RWPE2 (cell line): ENCODE data around the gene HOXC9.

Experiments
- ATAC-seq: fragments of 200-7000 bp; cut with Tn5 transposase; 3 replicates; pipeline ENCODE4 v1.9.1; 2021; ENCODE audit warnings: low read depth
- DNase-seq: peaks from one replicate; pipeline ENCODE4 v3.0.0-alpha.2; 2020; ENCODE audit warnings: low spot score
- H3K27ac ChIP-seq: fragments of 450-650 bp; 2 replicates; pipeline ENCODE4 v1.5.1; 2017; ENCODE audit warnings: mild to moderate bottlenecking; ENCODE audit not compliant: poor library complexity, severe bottlenecking
- H3K27me3 ChIP-seq: fragments of 250-450 bp; sonication (Bioruptor Pico); 2 replicates; pipeline ENCODE4 v1.5.1; 2021; ENCODE audit warnings: mild to moderate bottlenecking, moderate library complexity; ENCODE audit not compliant: insufficient read depth, poor library complexity, severe bottlenecking
- H3K36me3 ChIP-seq: fragments of 250-450 bp; sonication (Bioruptor Pico); 2 replicates; pipeline ENCODE4 v1.5.1; 2020; ENCODE audit warnings: low read depth, mild to moderate bottlenecking, moderate library complexity
- H3K4me1 ChIP-seq: fragments of 250-450 bp; sonication (Bioruptor Pico); 2 replicates; pipeline ENCODE4 v1.5.1; 2021; ENCODE audit warnings: mild to moderate bottlenecking, moderate library complexity; ENCODE audit not compliant: insufficient read depth, poor library complexity, severe bottlenecking
- H3K4me3 ChIP-seq: fragments of 250-450 bp; sonication (Bioruptor Pico); 2 replicates; pipeline ENCODE4 v1.5.1; 2021; ENCODE audit warnings: mild to moderate bottlenecking, moderate library complexity; ENCODE audit not compliant: severe bottlenecking
- H3K9me3 ChIP-seq: fragments of 250-450 bp; sonication (Bioruptor Pico); 2 replicates; pipeline ENCODE4 v1.5.1; 2021; ENCODE audit warnings: mild to moderate bottlenecking, moderate library complexity; ENCODE audit not compliant: severe bottlenecking
- CTCF ChIP-seq: fragments of 450-650 bp; IDR thresholded peaks from one replicate; pipeline ENCODE4 v1.5.1; 2017; ENCODE audit warnings: mild to moderate bottlenecking, moderate library complexity; ENCODE audit not compliant: poor library complexity, severe bottlenecking

Gene HOXC9

GRCh38 chr12:53972722-53973235, 27.2 kb upstream of the HOXC9 start, which contains the start of gene HOXC11:
TSS of gene HOXC11 (plus strand) at chr12:53973126. CDS start at chr12:53973242, 116 bp downstream.
- DNase-seq = no peak
- peak within 1 kb of the TSS; percentile 3 for H3K27ac ChIP-seq
- peaks cover 92% of the 10 kb centered on the region for H3K27me3 ChIP-seq
- ATAC-seq = no peak
- no peaks in the 10 kb centered on the region for H3K36me3 ChIP-seq
- no peaks in the 10 kb centered on the region for H3K9me3 ChIP-seq
- H3K4me1 ChIP-seq = peaks cover 1% of the 10 kb centered on the region
- H3K4me3 ChIP-seq = peak within 1 kb of the TSS; percentile 35
- TF ChIP-seq CTCF = no peak

- peak; percentile 42 for DNase-seq
- TF ChIP-seq CTCF = no peak
- Histone ChIP-seq H3K9me3 (no peaks in the 10 kb centered on the region), H3K27me3 (peaks cover 89% of the 10 kb centered on the region), H3K36me3 (no peaks in the 10 kb centered on the region), H3K27ac (peak overlapping the region; percentile 3), H3K4me3 (peak overlapping the region; percentile 35), H3K4me1 (peaks cover 2% of the 10 kb centered on the region)
- ATAC-seq = peak; percentile 58
Observed at GRCh38 chr12:53973236-53974042, 26.5 kb upstream of the HOXC9 start.

- Histone ChIP-seq H3K4me3 (peak within 1 kb of the TSS; percentile 35), H3K9me3 (no peaks in the 10 kb centered on the region), H3K4me1 (peaks cover 6% of the 10 kb centered on the region), H3K27me3 (peaks cover 89% of the 10 kb centered on the region), H3K36me3 (no peaks in the 10 kb centered on the region), H3K27ac (peak within 1 kb of the TSS; percentile 3)
- DNase-seq (no peak), ATAC-seq (peak; percentile 73)
- no peak for TF ChIP-seq CTCF
Observed at GRCh38 chr12:53974084-53975063, 25.6 kb upstream of the HOXC9 start, which contains the start of gene HOTAIR. TSS of gene HOTAIR (minus strand) at chr12:53974954.

GRCh38 chr12:53975064-53975471, 24.9 kb upstream of the HOXC9 start:
- DNase-seq = no peak
- Histone ChIP-seq H3K4me3 (peak overlapping the region; percentile 35), H3K4me1 (peaks cover 6% of the 10 kb centered on the region), H3K36me3 (no peaks in the 10 kb centered on the region), H3K27ac (no peak overlapping the region), H3K9me3 (no peaks in the 10 kb centered on the region), H3K27me3 (peaks cover 89% of the 10 kb centered on the region)
- ATAC-seq = no peak
- no peak for TF ChIP-seq CTCF
